ENCODE data around the gene CA10. TPM values are rescaled to one million over a fixed set of nuclear protein-coding genes. Genes with fewer than 3 reads are reported as not detected.

CA10 gene
- total and polyA plus RNA-seq, 2 of the 4 experiments (the other 2 are of a cell fraction), result not detected

GRCh38 chr17:52149626-52150025 is 8.9 kb downstream of the CA10 start:
- H2BK120ac ChIP-seq (ENCODE audit: low read depth, low read length), result no peak overlapping the region
- H2AFZ ChIP-seq (replicated peaks; ENCODE audit: low read length, poor library complexity), result no peak overlapping the region
- no peak overlapping the region for H2BK15ac ChIP-seq (ENCODE audit: low read depth, low read length)
- H3K9ac ChIP-seq (ENCODE audit: low read depth, low read length), result no peak overlapping the region
- ChIA-PET CTCF (no interaction called here), POLR2A (ENCODE audit: unreplicated experiment) (no interaction called here)
- no peak overlapping the region for H3K56ac ChIP-seq (ENCODE audit: extremely low read depth, insufficient read depth, low read length)
- no TSS peak for BruUV-seq (replicated peaks)
- H3K23ac ChIP-seq (ENCODE audit: low read depth, low read length), result no peak overlapping the region
- H2BK20ac ChIP-seq (ENCODE audit: low read depth, low read length), result no peak overlapping the region
- no peaks in the 10 kb centered on the region for H4K20me1 ChIP-seq (ENCODE audit: insufficient read depth, low read length)
- intact Hi-C loops (cut with micrococcal nuclease), result no loop called here
- no peaks in the 10 kb centered on the region for H3K4me1 ChIP-seq (ENCODE audit: control insufficient read depth, insufficient read depth, low read length)
- H3K4me2 ChIP-seq (ENCODE audit: low read depth, low read length), result no peak overlapping the region
- no peak overlapping the region for H3K14ac ChIP-seq (replicated peaks; ENCODE audit: low read depth, low read length)
- peaks cover 2% of the 10 kb centered on the region; the same call in 1 of the 2 replicates for H3K9me3 ChIP-seq (ENCODE audit: control insufficient read depth, insufficient read depth, low read length)
- no peaks in the 10 kb centered on the region for H3K27me3 ChIP-seq (ENCODE audit: control insufficient read depth, insufficient read depth, low read length)
- no peak for DNase-seq
- H4K5ac ChIP-seq (ENCODE audit: low read depth, low read length), result no peak overlapping the region
- H2AK9ac ChIP-seq (replicated peaks; ENCODE audit: low read depth, low read length, poor library complexity), result no peak overlapping the region
- no peak overlapping the region for H3K27ac ChIP-seq (ENCODE audit: insufficient read depth, low read length)
- H2BK5ac ChIP-seq (ENCODE audit: low read depth, low read length, poor library complexity, severe bottlenecking), result no peak overlapping the region
- in situ Hi-C loops (cut with MboI; ENCODE audit: low sequenced_read_pairs), result no loop called here
- no peaks in the 10 kb centered on the region for H3K79me1 ChIP-seq (ENCODE audit: low read depth in 1 of 2, low read length in 2 of 2)
- H3K36me3 ChIP-seq (ENCODE audit: control insufficient read depth, insufficient read depth, low read length), result no peaks in the 10 kb centered on the region
- H4K8ac ChIP-seq (ENCODE audit: low read depth in 2 of 2, low read length in 2 of 2), result no peak overlapping the region
- H3K18ac ChIP-seq (ENCODE audit: low read depth, low read length), result no peak overlapping the region
- no peak overlapping the region for H2AK5ac ChIP-seq (ENCODE audit: low read depth, low read length)
- WGBS, 2 experiments (ENCODE audit: extremely low coverage in 2 of 2, insufficient read length in 1 of 2), result no CpG with 5 or more reads among the region's 1 CpG
- H4K91ac ChIP-seq (ENCODE audit: insufficient read depth, low read depth, low read length), result no peak overlapping the region
- no peak for TF ChIP-seq MAZ (IDR thresholded peaks at IDR 0.05; ENCODE audit: borderline replicate concordance, low read depth, low read length)
- no peak for TF ChIP-seq ELK1 (IDR thresholded peaks at IDR 0.05; ENCODE audit: borderline replicate concordance, low read depth, low read length)
- TF ChIP-seq POLR2A (IDR thresholded peaks at IDR 0.05; ENCODE audit: low read depth, low read length), result no peak
- TF ChIP-seq CTCF (conservative IDR thresholded peaks at IDR 0.05; ENCODE audit: low read depth, low read length), result no peak
- TF ChIP-seq RAD21 (IDR thresholded peaks at IDR 0.05; ENCODE audit: low read length), result no peak
- no peak for TF ChIP-seq CEBPB (IDR thresholded peaks at IDR 0.05; ENCODE audit: low read depth, low read length)
- no peak for TF ChIP-seq MXI1 (IDR thresholded peaks at IDR 0.05; ENCODE audit: borderline replicate concordance, low read depth, low read length)
- no peak for TF ChIP-seq RCOR1 (IDR thresholded peaks at IDR 0.05; ENCODE audit: insufficient replicate concordance, low read length)
- no peak for TF ChIP-seq MAFK (IDR thresholded peaks at IDR 0.05; ENCODE audit: low read depth, low read length)
- no peak for TF ChIP-seq SMC3 (IDR thresholded peaks at IDR 0.05; ENCODE audit: low read depth, low read length)
- no peaks in the 10 kb centered on the region for H3K9me1 ChIP-seq (ENCODE audit: insufficient read depth, low read length)
- no peak overlapping the region for H3K4me3 ChIP-seq (ENCODE audit: insufficient read depth, low read depth, low read length)
- dilution Hi-C loops (cut with HindIII; ENCODE audit: low sequenced_read_pairs, unreplicated experiment), result no loop called here
- ATAC-seq (ENCODE audit: low read depth), result no peak
- H3K4ac ChIP-seq (ENCODE audit: low read depth, low read length), result no peak overlapping the region
